ENCODE measurements around the gene SLC16A5.
A peak's percentile ranks its signal among the peaks of the same experiment; 100 is the strongest.
"Not testable (repeated sequence)": the region's sequence is repeated elsewhere in the genome, so short reads cannot be mapped to it uniquely, and the experiment has no call there.

Gene SLC16A5

GRCh38 chr17:75087558-75088453 lies at the start of gene SLC16A5:
SLC16A5 (plus strand) TSS chr17:75087954; CDS start chr17:75093637, 5,683 bp downstream.
- TF ChIP-seq, protein P1, sequence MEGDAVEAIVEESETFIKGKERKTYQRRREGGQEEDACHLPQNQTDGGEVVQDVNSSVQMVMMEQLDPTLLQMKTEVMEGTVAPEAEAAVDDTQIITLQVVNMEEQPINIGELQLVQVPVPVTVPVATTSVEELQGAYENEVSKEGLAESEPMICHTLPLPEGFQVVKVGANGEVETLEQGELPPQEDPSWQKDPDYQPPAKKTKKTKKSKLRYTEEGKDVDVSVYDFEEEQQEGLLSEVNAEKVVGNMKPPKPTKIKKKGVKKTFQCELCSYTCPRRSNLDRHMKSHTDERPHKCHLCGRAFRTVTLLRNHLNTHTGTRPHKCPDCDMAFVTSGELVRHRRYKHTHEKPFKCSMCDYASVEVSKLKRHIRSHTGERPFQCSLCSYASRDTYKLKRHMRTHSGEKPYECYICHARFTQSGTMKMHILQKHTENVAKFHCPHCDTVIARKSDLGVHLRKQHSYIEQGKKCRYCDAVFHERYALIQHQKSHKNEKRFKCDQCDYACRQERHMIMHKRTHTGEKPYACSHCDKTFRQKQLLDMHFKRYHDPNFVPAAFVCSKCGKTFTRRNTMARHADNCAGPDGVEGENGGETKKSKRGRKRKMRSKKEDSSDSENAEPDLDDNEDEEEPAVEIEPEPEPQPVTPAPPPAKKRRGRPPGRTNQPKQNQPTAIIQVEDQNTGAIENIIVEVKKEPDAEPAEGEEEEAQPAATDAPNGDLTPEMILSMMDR (IDR thresholded peaks at IDR 0.05) = no peak
- Histone ChIP-seq H3K27ac (peak within 1 kb of the TSS; percentile 51 to 82), H3K4me3 (peak within 1 kb of the TSS; percentile 72)
- peak; percentile 81 for DNase-seq (ENCODE audit: low spot score)

- TF ChIP-seq, protein P1 (IDR thresholded peaks at IDR 0.05) = no peak
- Histone ChIP-seq H3K4me3 (no peak overlapping the region), H3K27ac (no peak overlapping the region)
- no peak for DNase-seq (ENCODE audit: low spot score)
These were observed 48.5 kb upstream of the SLC16A5 start for GRCh38 chr17:75039238-75039637.

DNA sequence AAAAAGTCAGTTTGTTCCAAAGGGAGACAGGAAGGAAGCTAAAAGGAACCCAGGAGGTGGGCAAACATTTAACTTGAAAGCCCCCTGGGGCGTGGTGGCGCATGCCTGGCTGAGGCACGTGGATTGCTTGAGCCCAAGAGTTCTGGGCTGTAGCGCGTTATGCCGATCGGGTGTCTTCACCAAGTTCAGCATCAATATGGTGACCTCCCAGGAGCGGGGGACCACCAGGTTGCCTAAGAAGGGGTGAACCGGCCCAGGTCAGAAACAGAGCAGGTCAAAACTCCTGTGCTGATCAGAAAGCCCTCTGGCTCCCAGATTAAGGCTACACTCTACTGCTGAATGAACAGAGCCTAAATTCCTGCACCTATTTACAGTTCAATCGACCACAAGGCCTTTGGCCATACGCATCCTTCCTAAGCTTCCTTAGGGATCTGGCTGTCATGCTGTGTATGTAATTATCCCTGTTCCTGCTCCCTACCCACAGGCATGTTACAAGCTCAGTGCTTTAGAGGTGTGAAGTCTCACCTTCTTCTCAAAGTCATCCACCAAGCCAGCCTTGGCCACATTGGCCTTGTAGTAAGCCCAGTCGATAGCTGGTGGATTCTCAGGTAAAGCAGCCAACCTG lies 46.0 kb upstream of the SLC16A5 start:
- no peak for DNase-seq (ENCODE audit: low spot score)
- H3K4me3 ChIP-seq = no peak overlapping the region
- H3K27ac ChIP-seq = no peak overlapping the region
- TF ChIP-seq, protein P1 (IDR thresholded peaks at IDR 0.05) = no peak

DNA sequence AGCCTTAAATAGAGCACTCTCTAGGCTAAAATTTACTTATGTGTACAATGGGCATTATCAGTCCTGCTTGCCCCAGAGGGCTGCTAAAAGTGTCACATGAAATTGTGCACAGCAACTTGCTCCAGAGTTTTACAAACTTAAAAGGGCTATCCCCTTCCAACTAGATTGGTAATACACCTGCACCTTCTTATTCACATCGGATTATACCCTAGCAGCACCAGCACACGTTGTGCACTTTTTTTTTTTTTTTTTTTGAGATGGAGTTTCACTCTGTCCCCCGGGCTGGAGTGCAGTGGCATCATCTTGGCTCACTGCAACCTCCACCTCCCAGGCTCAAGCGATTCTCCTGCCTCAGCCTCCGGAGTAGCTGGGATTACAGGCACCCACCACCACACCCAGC lies 44.0 kb upstream of the SLC16A5 start:
- DNase-seq (ENCODE audit: low spot score); H3K4me3 ChIP-seq; H3K27ac ChIP-seq: not testable (repeated sequence)

DNA sequence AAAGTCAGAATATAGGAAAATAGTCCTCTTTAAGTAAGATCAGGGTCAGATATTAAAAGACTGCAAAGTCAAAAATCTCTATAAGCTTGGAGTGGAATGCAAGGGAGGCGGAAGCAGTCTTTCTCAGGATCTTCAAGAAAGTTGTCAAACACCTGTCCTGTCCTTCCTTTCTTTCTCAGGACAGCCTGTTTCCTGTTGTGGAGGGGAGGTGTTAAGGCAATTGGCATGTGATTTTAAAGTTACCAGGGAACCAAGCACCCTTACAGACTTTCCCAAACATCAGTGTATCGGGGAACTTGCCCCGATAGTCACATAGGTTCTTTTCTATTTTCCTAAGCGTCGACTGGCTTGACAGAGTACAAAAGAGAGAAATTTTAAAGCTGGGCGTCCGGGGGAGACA lies 43.0 kb upstream of the SLC16A5 start:
- DNase-seq (ENCODE audit: low spot score) = no peak
- TF ChIP-seq, protein P1 (IDR thresholded peaks at IDR 0.05) = no peak
- Histone ChIP-seq H3K4me3 (no peak overlapping the region), H3K27ac (no peak overlapping the region)

GRCh38 chr17:75045946-75046406 lies 41.8 kb upstream of the SLC16A5 start:
- H3K27ac ChIP-seq = peak overlapping the region; percentile 98 to 99
- not testable (repeated sequence) for DNase-seq (ENCODE audit: low spot score)
- H3K4me3 ChIP-seq = peak overlapping the region; percentile 93

DNA sequence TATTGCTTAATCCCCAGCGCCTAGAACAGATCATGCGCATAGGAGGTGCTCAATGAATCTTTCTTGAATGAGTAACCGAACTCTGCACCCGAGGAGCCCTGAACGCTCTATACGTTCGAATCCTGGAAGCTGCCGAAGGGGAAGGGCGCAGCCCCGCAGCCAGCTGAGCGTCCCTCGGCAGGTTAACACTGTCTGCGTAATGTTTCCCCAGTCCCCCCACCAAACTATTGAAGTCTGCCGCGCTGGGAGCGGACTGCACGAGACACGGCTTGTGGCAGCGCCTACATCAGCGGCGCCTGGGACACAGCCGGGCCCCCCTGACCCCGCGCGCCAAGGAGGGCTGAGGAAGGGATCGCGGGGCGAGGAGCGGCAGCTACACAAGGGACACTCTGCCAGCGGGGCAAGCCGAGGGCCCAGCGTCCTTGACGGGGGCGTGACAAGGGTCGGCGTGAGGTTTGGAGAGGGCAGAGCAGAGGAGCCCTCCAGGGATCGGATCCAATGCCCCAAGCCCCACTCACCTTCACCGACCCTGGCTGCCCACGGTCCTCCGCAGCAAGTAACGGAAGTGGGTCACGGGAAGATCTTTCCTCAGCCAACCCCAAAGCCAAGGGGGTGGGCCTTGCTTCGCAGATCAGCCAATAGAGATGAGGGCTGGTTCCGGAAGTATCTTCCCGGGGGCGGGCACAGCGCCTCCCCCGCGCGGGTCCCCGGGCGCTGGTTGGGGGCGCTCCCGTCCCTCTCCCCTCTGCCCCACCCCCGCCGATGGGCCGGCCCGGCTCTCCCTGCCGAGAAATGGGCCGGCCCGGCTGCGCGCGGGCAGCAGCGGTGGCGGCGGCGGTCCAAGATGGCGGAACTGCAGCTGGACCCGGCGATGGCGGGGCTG lies 41.1 kb upstream of the SLC16A5 start, which contains the start of the genes ATP5PD and KCTD2:
TSS of gene ATP5PD (minus strand) at position 563 of the 883 bp plus-strand sequence. CDS start 4,319 bp downstream, outside the sequence.
TSS of gene KCTD2 (plus strand) at position 819 of the 883 bp plus-strand sequence. CDS start at position 845, 26 bp downstream.
- peak; percentile 98 for DNase-seq (ENCODE audit: low spot score)
- peak within 1 kb of the TSS; percentile 93 for H3K4me3 ChIP-seq
- TF ChIP-seq, protein P1 (IDR thresholded peaks at IDR 0.05) = no peak
- H3K27ac ChIP-seq = peak within 1 kb of the TSS; percentile 98 to 99

Measured in coronary artery (tissue), 2 donors.